Keratinocyte (primary cell): ENCODE measurements around the gene GDF11. TPM values are rescaled to one million over a fixed set of nuclear protein-coding genes. Genes with fewer than 3 reads are reported as not detected.
"Not testable (repeated sequence)": the region's sequence is repeated elsewhere in the genome, so short reads cannot be mapped to it uniquely, and the experiment has no call there.

ENCODE experiments used
- DNase-seq: peaks from one replicate; pipeline ENCODE4 v3.0.0-alpha.2; 2011; ENCODE audit warnings: low read depth, missing footprints, low spot score
- FAIRE-seq: peaks from 2 replicates; lab custom pipeline; 2011; peaks lifted over from hg19 to GRCh38; lab: Jason Lieb, UNC
- H2AFZ ChIP-seq: 2 replicates; pipeline ENCODE4 v1.6.0; 2012; ENCODE audit warnings: low read length, control low read depth, inconsistent platforms; ENCODE audit not compliant: control insufficient read depth
- H3K27ac ChIP-seq: 2 replicates; pipeline ENCODE4 v1.5.1; 2011; ENCODE audit warnings: low read length; ENCODE audit not compliant: control insufficient read depth, insufficient read depth
- H3K27me3 ChIP-seq: 3 replicates; pipeline ENCODE4 v1.6.0; 2011; ENCODE audit warnings: low read length; ENCODE audit not compliant: control insufficient read depth, insufficient read depth; ENCODE audit errors: extremely low read depth
- H3K36me3 ChIP-seq, 2 experiments: 2 replicates in 1 of 2; 3 replicates in 1 of 2; pipeline ENCODE4 v1.5.1; 2011; ENCODE audit warnings: low read length in 2 of 2, mild to moderate bottlenecking in 1 of 2; ENCODE audit not compliant: control insufficient read depth in 2 of 2, insufficient read depth in 2 of 2; ENCODE audit errors: extremely low read depth in 1 of 2
- H3K4me1 ChIP-seq: 3 replicates; pipeline ENCODE4 v1.5.1; 2011; ENCODE audit warnings: low read length; ENCODE audit not compliant: control insufficient read depth, insufficient read depth; ENCODE audit errors: extremely low read depth
- H3K4me2 ChIP-seq: 3 replicates; pipeline ENCODE4 v1.6.0; 2011; ENCODE audit warnings: low read depth, low read length; ENCODE audit not compliant: control insufficient read depth, insufficient read depth; ENCODE audit errors: extremely low read depth
- H3K4me3 ChIP-seq, 3 experiments: fragments of 200-600 bp in 1 of 3; sonication (generic) in 1 of 3; 2 replicates in 2 of 3; 3 replicates in 1 of 3; pipeline ENCODE4 v1.5.1; 2011 to 2016; ENCODE audit warnings: low read length in 3 of 3, mild to moderate bottlenecking in 3 of 3, control low read depth in 2 of 3, inconsistent platforms in 1 of 3, low read depth in 1 of 3, mixed read lengths in 1 of 3, mixed run types in 1 of 3, moderate library complexity in 1 of 3; ENCODE audit not compliant: control insufficient read depth in 2 of 3, insufficient read depth in 2 of 3; ENCODE audit errors: extremely low read depth in 1 of 3
- H3K79me2 ChIP-seq: 2 replicates; pipeline ENCODE4 v1.6.0; 2012; ENCODE audit warnings: low read length; ENCODE audit not compliant: control insufficient read depth, insufficient read depth
- H3K9ac ChIP-seq: 3 replicates; pipeline ENCODE4 v1.6.0; 2011; ENCODE audit warnings: low read length; ENCODE audit not compliant: control insufficient read depth, insufficient read depth; ENCODE audit errors: extremely low read depth
- H3K9me1 ChIP-seq: 3 replicates; pipeline ENCODE4 v1.6.0; 2011; ENCODE audit warnings: low read length; ENCODE audit not compliant: control insufficient read depth, insufficient read depth; ENCODE audit errors: extremely low read depth
- H3K9me3 ChIP-seq: 2 replicates; pipeline ENCODE4 v1.5.1; 2012; ENCODE audit warnings: low read depth, low read length; ENCODE audit not compliant: control insufficient read depth
- H4K20me1 ChIP-seq: 3 replicates; pipeline ENCODE4 v1.6.0; 2011; ENCODE audit warnings: low read length; ENCODE audit not compliant: control insufficient read depth, insufficient read depth; ENCODE audit errors: extremely low read depth
- EZH2 ChIP-seq: IDR thresholded peaks from one replicate; pipeline ENCODE4 v1.6.1; 2012; ENCODE audit warnings: inconsistent platforms, mild to moderate bottlenecking, low read length, moderate library complexity
- dilution Hi-C: fragments of 300-500 bp; cut with MboI; formaldehyde crosslinking; loops from one replicate; pipeline ENCODE4 v1.7.0; 2020; ENCODE audit warnings: low sequenced_read_pairs; ENCODE audit not compliant: extremely low pct_ligation_motif_present
- polyA plus RNA-seq, 5 experiments: library from polyadenylated mRNA; depleted of rRNA in 3 of 5; stranded (reverse) in 3 of 5; stranded (forward) in 1 of 5; unstranded in 1 of 5; fragments of >200 nt; gene quantifications; 1 replicate in 1 of 5; 2 replicates in 3 of 5; 3 replicates in 1 of 5; pipeline versions ENCODE4 v1.2.1 to v1.2.3, GENCODE V29; 2011 to 2012; ENCODE audit warnings: missing spikeins in 2 of 5, low read depth in 1 of 5, low replicate concordance in 1 of 5
- TF ChIP-seq, protein P1 (sequence below), 3 experiments: IDR thresholded peaks in 1 of 3; conservative IDR thresholded peaks in 1 of 3; optimal IDR thresholded peaks in 1 of 3; 2 replicates in 2 of 3; 3 replicates in 1 of 3; pipeline versions ENCODE3 to v1.5.1; 2011; ENCODE audit warnings: low read length in 3 of 3, mild to moderate bottlenecking in 3 of 3, moderate library complexity in 2 of 3, control low read depth in 1 of 3, inconsistent platforms in 1 of 3; ENCODE audit not compliant: insufficient read depth in 2 of 3; ENCODE audit errors: extremely low read depth in 1 of 3

Gene GDF11
- polyA plus RNA-seq, 1 donor (not counting 4 experiments of a cell fraction or from before 2014, with no cell fraction given): 2.7 TPM

GRCh38 chr12:55755246-55755645 lies 12.3 kb downstream of the GDF11 start:
- dilution Hi-C loops: no loop called here
- Histone ChIP-seq H3K9me1 (no peaks in the 10 kb centered on the region), H2AFZ (no peak overlapping the region), H3K27ac (no peak overlapping the region), H4K20me1 (no peaks in the 10 kb centered on the region), H3K27me3 (no peaks in the 10 kb centered on the region), H3K79me2 (no peaks in the 10 kb centered on the region), H3K4me1 (no peaks in the 10 kb centered on the region), H3K4me2 (no peak overlapping the region), H3K4me3 (no peak overlapping the region), H3K36me3 (peaks cover 20 to 34% of the 10 kb centered on the region in 2 experiments), H3K9me3 (no peaks in the 10 kb centered on the region), H3K9ac (no peak overlapping the region)
- TF ChIP-seq EZH2: no peak
- TF ChIP-seq, protein P1, sequence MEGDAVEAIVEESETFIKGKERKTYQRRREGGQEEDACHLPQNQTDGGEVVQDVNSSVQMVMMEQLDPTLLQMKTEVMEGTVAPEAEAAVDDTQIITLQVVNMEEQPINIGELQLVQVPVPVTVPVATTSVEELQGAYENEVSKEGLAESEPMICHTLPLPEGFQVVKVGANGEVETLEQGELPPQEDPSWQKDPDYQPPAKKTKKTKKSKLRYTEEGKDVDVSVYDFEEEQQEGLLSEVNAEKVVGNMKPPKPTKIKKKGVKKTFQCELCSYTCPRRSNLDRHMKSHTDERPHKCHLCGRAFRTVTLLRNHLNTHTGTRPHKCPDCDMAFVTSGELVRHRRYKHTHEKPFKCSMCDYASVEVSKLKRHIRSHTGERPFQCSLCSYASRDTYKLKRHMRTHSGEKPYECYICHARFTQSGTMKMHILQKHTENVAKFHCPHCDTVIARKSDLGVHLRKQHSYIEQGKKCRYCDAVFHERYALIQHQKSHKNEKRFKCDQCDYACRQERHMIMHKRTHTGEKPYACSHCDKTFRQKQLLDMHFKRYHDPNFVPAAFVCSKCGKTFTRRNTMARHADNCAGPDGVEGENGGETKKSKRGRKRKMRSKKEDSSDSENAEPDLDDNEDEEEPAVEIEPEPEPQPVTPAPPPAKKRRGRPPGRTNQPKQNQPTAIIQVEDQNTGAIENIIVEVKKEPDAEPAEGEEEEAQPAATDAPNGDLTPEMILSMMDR (optimal IDR thresholded peaks at IDR 0.05 in 1 of 3, IDR thresholded peaks at IDR 0.05 in 1 of 3, conservative IDR thresholded peaks at IDR 0.05 in 1 of 3; ENCODE audit: extremely low read depth in 1 of 3, insufficient read depth in 2 of 3, low read length in 3 of 3): no peak
- DNase-seq (no peak), FAIRE-seq (no peak)

DNA sequence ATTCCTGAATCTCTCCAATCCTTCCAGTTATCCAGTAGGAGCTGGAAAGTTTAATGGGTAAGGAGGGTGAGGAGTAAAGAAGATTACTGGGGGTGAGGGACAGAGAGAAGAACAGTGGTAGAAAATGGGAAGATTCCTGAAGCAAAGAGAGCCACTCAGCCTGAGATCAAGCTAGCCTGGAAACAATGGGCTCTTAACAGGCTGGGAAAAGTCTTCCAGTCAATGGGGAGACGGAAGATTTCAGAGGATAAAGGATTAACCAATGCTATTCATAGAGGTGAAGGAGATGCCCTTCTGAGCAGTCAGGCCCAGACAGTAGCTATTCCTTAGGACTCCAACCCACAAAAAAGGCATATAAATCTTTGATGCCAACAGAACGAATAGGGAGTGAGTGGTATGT lies 14.8 kb downstream of the GDF11 start:
- H3K36me3 ChIP-seq: peaks cover 18 to 24% of the 10 kb centered on the region in 2 experiments
- dilution Hi-C loops: no loop called here
- no peak overlapping the region for H3K4me2 ChIP-seq
- no peak overlapping the region for H2AFZ ChIP-seq
- no peak for FAIRE-seq
- H3K9ac ChIP-seq: no peak overlapping the region
- H4K20me1 ChIP-seq: no peaks in the 10 kb centered on the region
- H3K27ac ChIP-seq: no peak overlapping the region
- no peak for DNase-seq
- TF ChIP-seq EZH2: no peak
- TF ChIP-seq, protein P1 (optimal IDR thresholded peaks at IDR 0.05 in 1 of 3, IDR thresholded peaks at IDR 0.05 in 1 of 3, conservative IDR thresholded peaks at IDR 0.05 in 1 of 3; ENCODE audit: extremely low read depth in 1 of 3, insufficient read depth in 2 of 3, low read length in 3 of 3): no peak
- H3K27me3 ChIP-seq: no peaks in the 10 kb centered on the region
- H3K9me1 ChIP-seq: no peaks in the 10 kb centered on the region
- H3K4me1 ChIP-seq: no peaks in the 10 kb centered on the region
- no peaks in the 10 kb centered on the region for H3K9me3 ChIP-seq
- H3K79me2 ChIP-seq: no peaks in the 10 kb centered on the region
- no peak overlapping the region for H3K4me3 ChIP-seq

- H3K79me2 ChIP-seq, H3K4me1 ChIP-seq, H3K9me3 ChIP-seq, H3K4me2 ChIP-seq, H3K27ac ChIP-seq, DNase-seq, FAIRE-seq, H3K27me3 ChIP-seq, H3K9ac ChIP-seq, H2AFZ ChIP-seq, H4K20me1 ChIP-seq, dilution Hi-C loops, H3K4me3 ChIP-seq, H3K9me1 ChIP-seq: not testable (repeated sequence)
- peaks cover 14 to 23% of the 10 kb centered on the region in 2 experiments for H3K36me3 ChIP-seq
Measured at GRCh38 chr12:55758575-55758974, 15.7 kb downstream of the GDF11 start.
